Measurements from ENCODE around the gene TTC9B.

Gene TTC9B

DNA sequence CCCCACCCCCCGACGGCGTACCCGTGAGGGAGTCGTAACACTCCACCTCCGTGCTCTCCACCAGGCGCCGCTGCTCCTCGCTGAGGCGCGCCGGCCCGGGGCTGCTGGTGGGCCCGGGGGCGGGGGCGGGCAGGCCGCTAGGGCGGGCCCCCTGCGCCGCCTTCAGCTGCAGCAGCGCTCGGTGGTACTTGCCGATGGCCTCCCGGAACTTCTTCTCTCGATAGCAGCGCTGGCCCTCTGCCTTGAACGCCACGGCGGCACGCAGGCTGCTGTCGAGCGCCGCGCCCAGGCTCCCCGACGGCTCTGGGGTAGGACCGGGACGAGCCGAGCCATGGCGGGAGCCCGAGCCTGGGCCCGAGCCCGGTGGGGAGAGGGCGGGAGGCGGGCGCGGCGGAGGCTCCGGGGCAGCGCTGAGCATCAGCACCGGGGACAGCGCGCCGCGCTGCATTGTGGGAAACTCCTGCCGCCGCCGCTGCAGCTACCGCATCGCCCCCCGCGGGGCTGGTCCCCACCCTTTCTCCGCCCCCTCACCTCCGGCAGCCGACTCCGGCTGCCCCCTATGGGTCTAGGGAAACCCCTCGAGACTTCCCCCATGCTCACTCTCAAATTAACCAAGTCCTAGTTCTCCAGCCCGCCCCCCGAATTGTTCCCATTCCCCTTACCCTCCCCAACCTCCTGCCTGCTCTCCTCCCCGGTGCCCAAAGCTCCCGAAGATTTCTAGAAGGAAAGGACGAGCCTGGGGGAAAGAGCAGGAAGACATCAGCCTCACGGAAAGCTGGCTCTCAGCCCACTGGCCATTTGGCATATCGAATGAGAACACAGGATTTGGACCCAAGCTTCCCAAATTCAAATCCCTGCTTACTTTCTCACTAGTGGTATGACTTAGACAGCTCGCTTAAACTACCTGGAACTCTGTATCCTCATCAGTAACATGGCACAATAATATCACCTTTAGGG is at the start of gene TTC9B:
Gene TTC9B, minus strand, starts transcription at position 451 of the 957 bp plus-strand sequence. Its CDS starts 3 bp downstream, at position 448.
- DNase-seq, result no peak

DNA sequence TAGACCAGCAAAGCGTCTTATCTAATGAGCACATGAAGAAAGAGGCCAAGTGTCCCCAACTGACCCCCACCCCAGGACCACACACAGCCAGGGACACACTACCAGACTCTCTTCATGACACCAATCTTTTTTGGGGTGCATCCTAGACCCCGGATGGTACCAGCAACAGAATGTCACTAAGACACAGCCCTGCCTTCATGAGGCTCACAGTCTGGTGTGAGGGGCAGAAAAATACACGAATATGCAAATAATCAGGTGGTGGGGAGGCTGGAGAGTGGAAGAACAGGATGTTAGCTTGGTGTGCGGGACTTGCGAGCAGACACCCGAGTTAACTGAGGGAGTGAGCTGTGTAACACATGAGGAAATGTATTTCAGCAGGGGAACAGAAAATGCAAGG is 49.4 kb upstream of the TTC9B start:
- no peak for DNase-seq

DNA sequence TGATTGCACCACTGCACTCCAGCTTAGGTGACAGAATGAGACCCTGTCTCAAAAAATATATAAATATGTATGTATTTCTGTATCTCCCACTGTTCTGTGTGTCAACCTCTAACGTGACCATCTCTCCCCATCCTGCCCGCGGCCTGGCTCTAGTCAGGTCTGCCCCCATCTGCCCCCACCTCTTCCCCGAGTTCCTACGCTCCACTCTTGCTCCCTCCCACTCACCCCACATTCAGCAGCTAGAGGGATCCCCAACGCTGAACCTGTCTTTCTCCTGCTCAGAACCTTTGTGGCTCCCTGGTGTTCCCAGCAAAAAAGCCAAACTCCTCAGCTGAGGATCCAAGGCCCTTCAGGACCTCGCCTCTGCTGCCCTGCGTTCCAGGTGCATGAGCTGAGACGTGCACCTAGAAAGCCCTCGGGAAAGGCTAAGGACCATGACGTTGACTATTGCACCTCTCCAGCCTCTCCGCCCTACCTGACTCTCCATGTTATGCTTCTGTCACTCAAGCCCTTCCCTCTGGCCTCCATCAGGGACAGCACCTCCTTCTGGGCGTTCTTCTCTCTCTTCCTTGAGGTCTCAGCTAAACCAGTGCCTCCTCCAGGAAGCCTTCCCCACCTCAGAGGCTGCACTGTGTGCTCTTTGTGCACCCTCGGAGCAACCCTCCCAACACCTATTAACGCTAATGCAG is 48.9 kb upstream of the TTC9B start:
- no peak for DNase-seq

DNA sequence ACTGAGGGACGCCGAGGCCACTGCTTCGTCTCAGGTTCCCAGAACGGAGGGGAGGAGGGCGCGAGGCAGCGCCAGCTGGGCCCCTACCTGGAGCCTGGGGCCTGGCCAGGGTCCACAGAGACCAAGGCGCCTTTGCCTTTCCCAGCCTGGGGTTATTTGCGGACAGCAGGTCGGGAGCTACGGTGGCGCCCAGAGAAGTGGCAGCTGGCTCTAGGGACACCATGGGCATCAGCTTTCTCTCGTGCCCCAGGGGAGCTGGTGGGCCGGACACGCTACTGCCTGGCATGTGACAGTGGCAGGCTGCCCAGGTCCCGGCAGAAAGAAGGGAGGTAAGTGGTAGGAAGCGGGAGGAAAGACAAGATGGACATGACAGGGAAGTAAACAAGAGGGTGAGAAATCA is 47.9 kb upstream of the TTC9B start:
- no peak for DNase-seq

DNA sequence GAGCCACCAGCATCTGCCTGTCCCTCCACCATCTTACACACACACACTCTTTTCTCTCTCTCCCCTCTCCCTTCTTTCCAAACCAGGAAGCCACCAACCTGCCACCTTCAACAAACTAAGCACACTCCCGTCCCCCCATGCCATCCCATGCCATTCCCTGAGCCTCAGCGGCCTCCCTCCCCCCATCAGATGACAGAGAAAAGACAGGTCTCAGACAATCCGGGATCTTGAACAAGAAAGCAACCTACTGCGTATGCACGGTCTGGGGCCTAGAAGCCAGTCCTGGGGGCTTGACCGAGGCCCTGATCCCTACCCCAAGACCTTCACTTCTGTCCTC is 47.5 kb upstream of the TTC9B start:
- DNase-seq, result no peak

DNA sequence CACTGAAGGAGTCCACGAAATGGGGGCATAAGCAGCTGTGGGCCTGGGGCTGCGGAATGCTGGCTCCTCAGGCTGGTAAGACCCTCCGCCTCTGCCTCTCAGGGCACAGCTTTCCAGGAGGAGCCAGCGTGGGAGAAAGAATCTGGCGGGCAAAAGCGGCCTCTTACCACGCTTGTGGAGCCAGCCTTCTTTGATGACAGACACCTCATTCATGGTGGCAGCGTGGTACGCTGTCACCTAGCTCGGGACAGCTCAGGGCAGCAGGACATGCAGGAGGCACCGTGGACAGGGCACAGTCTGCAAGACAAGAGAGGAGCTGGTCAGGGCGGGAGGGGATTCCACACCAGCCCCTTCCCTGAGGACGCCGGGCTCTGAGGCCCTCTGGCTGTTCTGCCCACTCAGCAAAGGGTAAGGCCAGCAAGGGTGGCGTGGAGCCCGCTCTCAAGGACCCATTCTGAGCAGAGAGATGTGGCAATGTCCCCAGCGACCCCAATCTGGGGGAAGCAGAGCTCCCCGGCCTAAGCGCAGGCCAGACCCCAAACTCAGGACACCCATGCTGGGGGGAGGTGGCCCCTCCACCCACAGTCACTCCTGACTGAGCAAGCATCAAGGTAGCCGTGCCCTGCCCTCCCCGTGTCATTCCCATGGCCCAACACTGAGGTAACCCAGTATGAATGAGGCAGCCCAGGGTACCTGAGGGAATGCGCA is 47.0 kb upstream of the TTC9B start:
- no peak for DNase-seq

DNA sequence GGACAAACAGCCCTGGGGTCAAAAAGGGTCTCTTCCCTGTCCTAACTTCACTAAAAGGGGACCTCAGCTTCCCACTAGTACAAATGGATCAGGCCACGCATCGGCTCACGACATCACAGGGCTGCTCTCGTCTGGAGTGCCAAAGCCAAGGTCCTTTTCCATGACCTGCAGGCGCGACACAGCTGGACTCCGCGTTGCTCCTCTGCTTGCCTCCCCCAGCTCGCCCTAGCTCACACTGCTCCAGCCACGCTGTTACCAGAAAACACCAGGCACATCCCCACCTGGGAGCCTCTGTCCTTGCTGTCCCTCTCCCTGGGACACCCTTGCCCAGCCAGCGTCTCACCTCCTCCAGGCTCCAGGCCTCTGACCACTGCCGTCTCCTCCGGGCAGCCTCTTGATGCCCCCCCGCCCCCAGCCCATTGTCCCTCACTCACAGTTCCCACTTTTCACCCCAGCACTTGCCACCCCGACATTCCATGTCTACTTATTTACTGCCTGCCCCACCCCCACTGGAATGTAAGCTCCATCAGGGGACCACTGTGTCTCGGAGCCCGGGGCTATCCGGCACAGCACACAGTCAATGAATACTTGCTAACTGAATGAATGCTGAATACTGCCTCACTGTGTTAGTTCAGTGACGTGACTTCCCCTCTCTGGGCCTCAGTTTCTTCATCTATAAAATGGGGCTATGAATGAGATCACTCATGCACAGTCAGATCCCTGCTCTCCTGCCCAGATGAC is 46.3 kb upstream of the TTC9B start:
- no peak for DNase-seq

DNA sequence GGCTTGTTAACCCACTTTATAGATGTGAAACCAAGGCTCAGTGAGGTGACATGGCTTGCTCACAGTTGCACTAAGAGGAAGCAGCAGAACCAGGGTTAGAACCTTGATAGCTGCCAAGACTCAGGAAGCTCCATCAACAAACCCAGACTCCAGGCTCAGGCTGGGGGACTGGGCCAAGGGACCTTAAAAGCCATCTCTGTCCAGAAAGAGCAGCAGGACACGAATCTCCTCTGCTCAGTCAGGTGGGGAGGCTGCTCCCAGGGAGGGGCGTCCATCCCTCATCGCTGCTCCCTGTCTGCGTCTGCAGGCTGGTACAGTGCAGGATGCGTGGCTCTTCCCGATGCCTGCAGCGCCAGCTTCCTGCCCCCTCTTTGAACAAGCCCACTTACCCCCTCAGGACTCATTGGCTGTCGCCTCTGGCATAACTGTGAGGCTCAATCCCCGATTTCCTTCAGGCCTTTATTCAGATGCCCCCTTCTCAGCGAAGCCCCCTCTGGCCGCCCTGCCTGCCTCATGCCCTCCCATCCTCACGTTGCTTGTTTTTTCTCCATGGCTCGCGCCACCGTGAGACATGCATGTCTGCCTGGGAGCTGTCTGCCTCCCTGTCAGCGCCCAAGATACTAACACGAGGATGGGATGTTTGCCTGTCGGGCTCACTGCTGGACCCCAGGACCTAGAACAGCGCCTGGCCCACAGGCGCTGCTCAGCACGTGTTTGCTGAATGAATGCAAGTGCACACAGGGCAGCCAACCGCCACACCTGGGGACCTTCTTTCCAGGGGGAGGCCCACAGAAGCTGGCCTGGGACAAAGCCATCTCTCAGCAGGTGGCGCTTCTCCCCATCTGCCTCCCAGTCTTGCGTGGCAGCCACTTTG is 45.5 kb upstream of the TTC9B start:
- no peak for DNase-seq

DNA sequence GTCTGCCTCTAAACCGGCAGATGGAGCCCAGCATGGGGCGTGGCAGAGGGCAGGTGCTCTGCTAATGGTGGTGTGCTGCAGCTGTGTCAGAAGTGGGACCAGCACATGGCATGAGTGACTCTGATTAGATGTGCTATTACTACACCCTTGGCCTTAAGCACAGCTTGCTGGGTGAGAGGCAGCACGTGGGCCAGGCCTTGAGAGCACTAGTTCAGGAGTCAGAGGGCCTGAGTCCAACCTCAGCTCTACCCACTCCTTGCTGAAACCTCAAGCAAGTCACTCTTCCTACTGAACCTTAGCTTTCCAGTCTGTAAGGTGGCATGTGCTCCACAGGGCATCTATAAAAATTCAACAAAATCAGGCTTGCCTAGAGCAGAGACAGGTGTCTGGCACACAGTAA is 44.2 kb upstream of the TTC9B start:
- no peak for DNase-seq

DNA sequence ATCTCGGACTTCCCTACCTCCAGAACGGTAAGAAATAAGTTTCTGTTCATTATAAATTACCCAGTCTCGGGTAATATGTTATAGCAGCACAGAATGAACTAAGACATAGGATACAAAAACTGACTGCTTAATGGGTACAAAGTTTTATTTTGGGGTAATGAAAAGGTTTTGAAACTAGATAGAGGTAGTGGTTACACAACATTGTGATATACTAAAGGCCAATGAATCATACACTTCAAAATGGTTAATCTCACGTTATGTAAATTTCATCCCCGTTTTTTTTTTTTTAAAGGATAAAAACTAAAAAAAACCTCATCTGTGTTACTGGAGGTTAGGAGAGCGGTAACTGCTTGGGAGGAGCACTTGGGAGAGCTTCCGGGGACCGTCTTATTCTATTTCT is 43.4 kb upstream of the TTC9B start:
- DNase-seq, result no peak

DNA sequence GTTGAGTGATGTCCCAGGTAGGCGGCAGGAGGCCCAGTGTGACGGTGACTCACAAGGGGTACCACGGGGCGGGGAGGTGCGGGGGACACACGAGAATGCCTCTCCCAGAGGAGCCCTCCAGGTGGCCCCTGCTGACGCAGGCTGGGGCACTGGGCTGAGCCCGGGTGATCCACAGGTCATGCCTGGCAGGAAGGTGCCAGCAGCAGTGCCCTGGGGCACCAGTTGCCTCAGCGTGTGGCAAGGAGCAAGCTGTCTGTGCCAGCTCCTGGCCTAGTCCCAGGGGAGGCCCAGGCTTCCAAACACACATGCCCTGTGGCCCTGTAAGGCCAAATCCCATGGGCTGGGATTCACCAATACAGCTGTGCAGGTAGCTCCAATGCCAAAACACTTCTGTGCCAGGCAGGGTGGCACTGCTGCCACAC is 38.9 kb upstream of the TTC9B start:
- DNase-seq, result no peak

DNA sequence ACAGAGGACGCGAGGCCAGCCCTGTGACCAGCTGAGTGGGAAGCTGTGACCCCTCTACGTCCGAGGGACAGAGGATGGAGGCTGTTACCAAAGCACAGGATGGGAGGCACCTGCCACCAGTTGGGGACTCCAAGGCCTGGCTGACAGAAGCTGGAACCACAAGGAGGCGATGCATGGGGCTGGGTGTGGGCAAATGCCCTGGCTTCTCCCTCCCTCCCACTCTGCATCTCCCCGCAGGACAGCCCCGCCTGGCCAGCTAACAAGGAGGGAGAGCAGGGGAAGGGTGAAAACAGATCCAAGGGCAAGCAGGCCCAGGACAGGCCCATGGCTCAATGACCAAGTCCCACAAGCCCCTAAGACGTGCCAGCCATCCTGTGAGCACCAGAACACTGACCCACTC is 38.3 kb upstream of the TTC9B start:
- DNase-seq, result no peak

DNA sequence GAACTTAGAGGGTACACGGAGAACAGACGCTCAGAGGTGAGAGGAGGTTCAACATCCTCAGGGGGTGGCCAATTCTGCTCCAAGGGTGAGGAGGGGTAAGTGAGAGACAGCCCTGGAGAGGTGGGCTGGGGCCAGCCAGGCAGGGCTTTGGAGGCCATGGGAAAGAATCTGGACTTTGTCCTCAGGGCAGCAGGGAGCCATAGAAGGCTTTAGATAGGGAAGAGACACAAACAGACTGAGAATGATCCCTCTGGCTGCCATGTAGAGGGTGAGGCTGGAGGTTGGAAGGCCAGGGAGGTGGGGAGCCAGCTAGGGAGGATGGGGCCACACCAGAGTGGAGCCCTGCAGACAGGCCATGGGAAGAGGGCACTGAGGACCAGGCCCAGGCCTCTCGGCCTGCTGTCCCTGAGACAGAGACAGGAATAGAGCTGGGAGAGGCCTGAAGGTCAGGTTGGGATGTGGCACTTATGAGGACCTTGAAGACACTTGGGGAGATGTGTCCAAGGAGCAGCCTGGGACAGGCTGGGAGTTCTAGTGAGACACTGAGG is 37.5 kb upstream of the TTC9B start:
- DNase-seq, result no peak

DNA sequence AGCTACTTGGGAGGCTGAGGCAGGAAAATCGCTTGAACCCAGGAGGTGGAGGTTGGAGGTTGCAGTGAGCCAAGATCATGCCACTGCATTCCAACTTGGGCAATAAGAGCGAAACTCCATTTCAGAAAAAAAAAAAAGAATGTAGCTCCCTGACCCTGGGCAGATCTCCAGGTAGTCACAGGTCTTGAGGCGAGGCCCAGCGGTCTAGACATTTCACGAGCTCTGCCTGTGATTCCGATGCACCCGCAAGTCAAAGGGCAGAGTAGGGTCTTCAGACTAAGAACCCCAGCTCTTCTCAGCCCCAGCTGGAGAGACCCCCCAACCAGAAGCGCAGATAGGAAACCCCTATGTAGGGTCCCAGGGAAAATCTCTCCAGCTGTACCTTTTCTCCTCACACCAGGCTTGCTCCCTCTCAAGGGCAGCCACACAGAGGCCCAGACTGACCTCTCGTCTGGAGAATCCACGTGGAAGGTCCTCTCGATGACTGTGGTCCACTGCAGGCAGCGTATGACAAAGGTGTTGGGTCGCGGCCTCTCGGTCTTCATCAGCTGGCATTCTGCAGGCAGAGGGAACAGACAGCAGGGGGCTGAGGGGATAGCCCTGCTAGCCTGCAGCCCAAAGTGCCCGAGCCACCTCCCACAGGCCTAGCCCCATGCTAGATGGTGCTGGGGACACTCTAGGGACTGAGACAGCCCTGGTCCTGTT is 36.7 kb upstream of the TTC9B start:
- DNase-seq, result no peak

DNA sequence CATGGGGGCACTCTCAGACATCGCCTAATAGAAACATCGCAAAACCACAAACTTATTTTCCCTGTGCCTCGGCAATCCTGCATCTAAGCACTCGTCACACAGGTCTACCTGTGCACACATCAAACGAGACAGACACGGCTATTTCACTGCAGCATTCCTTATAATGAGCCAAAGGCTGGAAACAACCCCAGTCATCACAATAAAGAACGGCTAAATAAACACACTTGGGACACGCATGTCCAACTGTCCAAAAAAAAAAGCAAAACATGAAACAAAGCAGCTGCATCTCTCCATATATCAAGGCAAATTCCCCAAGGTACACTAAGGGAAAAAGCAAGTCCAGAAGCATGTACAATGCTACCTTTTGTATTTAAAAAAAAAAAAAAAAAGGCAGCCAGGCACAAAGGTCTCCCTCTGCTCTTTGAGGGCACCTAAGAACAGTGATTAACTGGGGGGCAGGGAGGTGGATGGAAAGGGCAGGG is 35.5 kb upstream of the TTC9B start:
- DNase-seq, result no peak

DNA sequence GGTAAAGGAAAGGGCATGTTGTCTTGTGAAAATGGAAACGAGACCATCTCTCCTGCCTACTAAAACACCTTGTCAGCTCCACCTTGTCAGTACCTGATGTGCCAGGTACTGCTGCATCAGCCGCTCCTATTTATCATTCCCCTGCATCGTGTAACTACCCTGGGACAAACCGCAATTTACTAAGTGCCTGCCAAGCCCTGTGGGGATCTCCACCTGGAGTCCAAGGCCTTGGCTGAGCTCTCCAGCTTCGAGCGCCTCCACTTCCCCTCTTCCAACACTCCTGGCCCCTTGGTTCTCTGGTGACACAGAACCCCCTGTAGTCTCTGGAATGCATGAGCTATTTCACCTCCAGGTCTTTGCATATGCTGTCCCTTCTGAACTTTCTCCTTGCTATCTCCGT is 34.2 kb upstream of the TTC9B start:
- DNase-seq, result no peak

DNA sequence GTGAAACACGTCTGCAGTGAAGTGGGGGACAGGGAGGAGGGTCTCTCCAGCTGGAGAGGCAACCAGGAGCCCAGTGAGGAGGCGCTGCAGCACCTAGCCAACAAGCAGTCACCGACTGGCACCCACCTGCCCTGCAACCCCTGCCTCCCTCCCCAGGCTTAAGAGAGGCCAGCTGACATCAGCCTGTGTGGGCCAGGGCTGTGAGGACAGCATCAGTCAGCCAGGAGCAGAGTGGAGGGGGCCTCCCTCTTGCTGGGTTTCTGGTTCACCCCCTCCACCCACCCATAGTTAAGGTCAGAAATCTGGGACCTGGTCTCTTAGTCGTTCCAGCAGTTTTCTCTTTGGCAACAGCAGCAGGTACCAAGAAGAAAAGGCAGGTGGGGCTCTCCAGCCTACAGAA is 33.8 kb upstream of the TTC9B start:
- DNase-seq, result no peak

DNA sequence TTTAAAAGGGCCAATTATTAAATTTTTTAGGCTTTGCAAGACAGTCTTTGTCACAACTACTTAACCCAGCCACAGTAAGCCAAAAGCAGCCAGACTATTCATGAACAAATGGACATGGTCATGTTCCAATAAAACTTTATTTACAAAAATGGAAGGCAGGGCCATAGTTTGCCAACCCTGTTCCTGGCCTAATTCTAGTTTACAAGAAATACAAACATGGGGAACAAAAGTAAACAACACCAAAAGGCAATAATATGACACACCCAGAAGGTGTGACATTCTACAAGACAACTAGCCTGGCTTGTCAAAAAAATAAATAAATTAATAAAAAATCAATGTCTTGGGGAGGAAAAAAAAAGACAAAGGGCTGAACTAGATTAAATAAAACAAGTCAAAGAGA is 33.1 kb upstream of the TTC9B start:
- DNase-seq, result no peak

DNA sequence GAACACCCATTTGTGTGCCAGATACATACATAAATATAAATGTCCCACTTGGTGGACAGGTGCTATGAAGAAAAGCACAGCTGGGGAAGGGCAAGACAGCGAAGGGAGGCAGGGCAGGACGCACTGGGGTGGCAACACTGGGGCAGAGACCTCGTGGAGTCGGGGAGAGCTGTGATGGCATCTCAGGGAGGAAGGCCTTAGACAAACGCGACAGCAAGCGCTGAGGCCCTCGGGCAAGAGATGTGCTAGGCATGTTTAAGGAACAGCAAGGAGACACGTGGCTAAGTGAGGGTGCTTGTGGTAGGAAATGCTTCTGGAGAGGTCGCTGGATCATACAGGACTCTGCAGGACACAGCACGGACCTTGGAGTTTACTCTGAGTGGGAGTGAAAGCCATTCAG is 31.6 kb upstream of the TTC9B start:
- no peak for DNase-seq

DNA sequence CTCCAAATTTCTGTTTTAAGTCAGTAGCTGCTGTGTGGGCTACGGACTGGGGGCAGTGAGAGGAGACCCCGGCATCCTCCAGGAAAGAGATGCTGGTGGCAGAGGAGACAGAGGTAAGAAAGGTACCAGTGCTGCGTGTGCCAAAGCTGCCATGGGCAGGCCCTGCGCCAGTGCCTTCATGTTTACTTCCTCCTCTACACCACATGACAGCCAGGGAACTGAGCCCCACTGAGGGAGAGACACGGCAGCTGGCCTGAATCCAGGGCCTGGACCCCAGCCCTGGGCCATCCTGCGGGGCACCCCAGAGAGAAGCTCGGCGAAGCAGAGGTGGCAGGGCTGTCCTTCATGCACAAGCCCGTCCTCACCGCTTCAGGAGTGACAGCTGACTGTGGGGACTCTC is 31.0 kb upstream of the TTC9B start:
- no peak for DNase-seq

DNA sequence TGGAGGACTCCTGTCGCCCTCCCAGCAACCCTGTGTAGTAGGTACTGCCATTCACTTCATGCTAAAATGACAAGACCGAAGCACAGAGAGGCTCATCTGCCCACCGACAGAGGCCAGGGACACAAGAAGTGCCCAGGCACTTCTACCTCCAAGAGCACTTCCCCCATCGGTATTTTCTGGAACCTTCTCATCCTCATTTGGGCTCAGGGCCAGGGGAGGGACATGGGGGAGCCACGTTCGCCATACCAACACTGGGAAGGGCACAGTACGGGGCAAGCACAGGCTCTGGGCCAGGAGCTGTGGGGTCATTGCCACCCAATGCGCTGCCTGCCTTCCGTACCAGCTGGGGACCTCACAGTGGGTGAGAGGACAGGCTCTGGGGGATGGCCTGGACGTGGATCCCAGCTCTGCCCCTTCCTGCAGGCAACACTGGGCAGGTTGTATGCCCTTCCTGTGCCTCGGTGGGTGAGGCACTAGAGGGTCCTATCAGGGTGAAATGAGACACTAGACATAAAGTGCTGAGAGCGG is 29.6 kb upstream of the TTC9B start:
- no peak for DNase-seq
